NCI-H187 treated with DMSO at 0.1 percent for 48 hours (cell line): Measurements from ENCODE around the gene TRIM43.
"Not testable (repeated sequence)": the region's sequence is repeated elsewhere in the genome, so short reads cannot be mapped to it uniquely, and the experiment has no call there.

Experiments used
- DNase-seq: peaks from one replicate; lab custom pipeline; 2025; lab: John Stamatoyannopoulos, UW

TRIM43 gene

GRCh38 chr2:95591701-95592100, at the start of gene TRIM43:
TSS of gene TRIM43 (plus strand) at chr2:95592001. CDS start at chr2:95594024, 2,023 bp downstream.
- DNase-seq = not testable (repeated sequence)

GRCh38 chr2:95551055-95551568, 40.7 kb upstream of the TRIM43 start:
- no peak for DNase-seq

DNA sequence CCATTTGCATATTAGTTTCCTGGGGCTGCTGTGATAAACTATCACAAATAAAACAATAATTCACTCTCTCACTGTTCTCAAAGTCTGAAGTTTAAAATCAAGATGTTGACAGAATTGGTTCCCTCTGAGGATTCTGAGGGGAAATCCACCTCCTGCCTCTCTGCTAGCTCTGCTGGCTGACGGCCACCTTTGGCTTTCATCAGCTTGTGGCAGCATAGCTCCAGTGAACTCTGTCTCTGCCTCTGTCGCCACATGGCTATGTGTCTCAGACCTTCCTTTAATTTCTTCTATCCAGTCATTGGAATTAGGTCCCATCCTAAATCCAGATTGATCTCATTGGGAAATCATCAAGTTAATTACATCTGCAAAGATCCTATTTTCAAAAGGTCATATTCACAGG, 38.9 kb upstream of the TRIM43 start:
- no peak for DNase-seq

- DNase-seq = no peak
Measured at GRCh38 chr2:95569170-95569569, 22.6 kb upstream of the TRIM43 start.

DNA sequence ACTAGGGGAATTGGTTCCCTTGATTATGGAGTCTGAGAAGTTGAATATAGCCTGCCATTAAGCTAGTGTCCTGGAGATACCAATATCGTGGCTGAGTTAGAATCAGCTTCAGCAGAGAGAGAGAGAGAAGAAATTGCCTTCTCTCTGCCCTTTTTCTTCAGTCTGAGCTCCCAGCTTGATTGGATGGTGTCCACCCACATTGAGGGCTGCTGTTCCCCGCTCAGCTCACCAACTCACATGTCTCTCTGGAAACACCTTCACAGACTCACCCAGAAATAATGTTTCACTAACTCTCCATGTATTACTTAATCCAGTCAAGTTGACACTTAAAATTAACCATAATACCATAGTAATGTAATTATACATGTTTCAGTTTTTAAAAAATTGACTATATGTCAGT, 17.9 kb upstream of the TRIM43 start:
- no peak for DNase-seq

DNA sequence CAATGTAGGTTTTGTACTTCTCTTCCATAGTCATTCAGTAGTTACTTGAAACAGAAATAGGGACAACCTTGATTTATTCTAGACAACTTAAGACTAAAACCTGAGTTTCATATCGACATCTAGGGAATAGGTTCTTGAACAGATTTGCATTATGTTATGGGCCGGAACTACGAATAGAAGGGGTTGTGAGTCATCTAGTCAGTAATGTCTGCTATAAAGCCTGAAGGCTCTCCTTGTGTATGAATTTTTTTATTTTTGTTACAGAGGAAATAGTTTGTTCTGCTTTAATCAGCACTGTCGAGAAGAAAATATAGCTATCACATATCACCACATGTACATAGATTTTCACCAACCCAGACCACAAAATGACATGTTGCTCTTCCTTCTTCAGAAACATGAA, 17.3 kb upstream of the TRIM43 start:
- DNase-seq = no peak

GRCh38 chr2:95575857-95576256, 15.9 kb upstream of the TRIM43 start:
- DNase-seq = no peak

- no peak for DNase-seq
Measured at GRCh38 chr2:95578539-95578938, 13.3 kb upstream of the TRIM43 start.

- DNase-seq = not testable (repeated sequence)
Measured at GRCh38 chr2:95583545-95583944, 8.3 kb upstream of the TRIM43 start.

- DNase-seq = not testable (repeated sequence)
Measured at GRCh38 chr2:95584321-95584720, 7.5 kb upstream of the TRIM43 start.

GRCh38 chr2:95589777-95590536, 1.8 kb upstream of the TRIM43 start:
- DNase-seq = not testable (repeated sequence)

- not testable (repeated sequence) for DNase-seq
Measured at GRCh38 chr2:95592973-95593372, 1.2 kb downstream of the TRIM43 start.

GRCh38 chr2:95595012-95595411, 3.2 kb downstream of the TRIM43 start:
- not testable (repeated sequence) for DNase-seq

DNA sequence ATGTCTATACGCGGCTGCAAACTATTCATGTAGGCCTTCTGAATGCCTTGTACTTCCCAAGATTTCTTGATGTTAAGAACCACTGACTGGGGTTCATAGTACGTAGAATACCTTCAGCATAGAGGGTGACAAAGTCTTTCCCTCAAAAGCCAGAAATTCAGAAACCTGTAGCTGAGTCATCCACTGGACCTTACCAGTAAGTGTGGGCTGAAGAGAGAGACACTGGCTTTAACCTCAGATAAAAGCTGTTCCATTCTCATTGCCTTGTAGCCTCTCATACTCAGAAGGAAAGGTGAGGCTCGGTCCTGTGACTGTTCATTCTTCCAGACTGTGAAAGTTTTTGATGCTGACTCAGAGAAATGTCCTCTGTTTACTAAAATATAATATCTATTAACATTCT, 9.5 kb downstream of the TRIM43 start:
- not testable (repeated sequence) for DNase-seq

- DNase-seq = not testable (repeated sequence)
Measured at GRCh38 chr2:95602146-95602545, 10.3 kb downstream of the TRIM43 start.

GRCh38 chr2:95608356-95608755, 16.6 kb downstream of the TRIM43 start:
- DNase-seq = not testable (repeated sequence)

DNA sequence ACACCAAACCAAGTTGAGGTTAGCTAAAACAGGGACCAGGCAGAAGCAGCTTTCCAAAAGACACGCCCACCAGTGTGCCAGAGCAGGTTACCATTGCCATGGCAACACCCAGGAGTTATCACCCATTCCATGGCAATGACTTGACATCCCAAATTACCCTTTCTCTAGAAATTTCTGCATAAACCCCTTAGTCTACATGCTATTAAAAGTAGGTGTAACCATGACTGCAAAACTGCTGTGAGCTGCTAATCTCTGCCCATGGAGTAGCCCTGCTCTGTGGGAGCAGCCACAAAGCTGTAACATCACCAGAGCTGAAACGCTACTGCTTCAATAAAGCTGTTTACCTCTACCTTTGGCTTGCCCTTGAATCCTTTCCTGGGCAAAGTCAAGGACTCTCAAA, 18.0 kb downstream of the TRIM43 start:
- not testable (repeated sequence) for DNase-seq

DNA sequence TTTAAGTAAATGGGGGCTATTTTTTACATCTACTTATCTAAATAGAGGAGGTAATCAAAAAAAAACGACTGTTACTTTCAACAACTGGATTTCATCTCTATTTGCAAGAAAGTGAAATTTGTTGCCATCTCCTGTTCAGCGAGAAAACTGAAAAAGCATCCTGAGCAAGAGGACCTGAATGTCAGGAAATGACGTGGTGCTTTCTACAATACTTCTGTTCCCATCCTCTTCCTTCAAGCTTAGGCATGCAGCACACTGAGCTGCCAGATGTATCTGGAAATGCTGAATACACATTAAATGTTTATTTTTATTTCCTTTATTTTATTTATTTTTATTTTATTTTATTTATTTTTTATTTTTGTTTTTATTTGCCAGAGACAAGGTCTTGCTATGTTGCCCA, 21.2 kb downstream of the TRIM43 start:
- not testable (repeated sequence) for DNase-seq

DNA sequence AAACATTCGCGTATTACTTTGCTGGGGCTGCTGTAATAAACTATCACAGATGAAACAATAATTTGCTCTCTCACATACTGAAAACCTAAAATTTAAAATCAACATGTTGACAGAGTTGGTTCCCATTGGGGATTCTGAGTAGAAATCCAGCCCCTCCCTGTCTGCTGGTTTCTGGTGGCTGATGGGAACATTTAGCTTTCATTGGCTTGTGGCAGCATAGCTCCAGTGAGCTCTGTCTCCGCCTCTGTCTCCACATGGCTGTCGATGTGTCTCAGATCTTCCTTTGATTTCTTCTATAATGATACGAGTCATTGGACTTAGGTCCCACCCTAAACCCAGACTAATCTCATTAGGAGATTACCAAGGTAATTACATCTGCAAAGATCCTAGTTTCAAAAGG, 30.9 kb downstream of the TRIM43 start:
- DNase-seq = not testable (repeated sequence)

DNA sequence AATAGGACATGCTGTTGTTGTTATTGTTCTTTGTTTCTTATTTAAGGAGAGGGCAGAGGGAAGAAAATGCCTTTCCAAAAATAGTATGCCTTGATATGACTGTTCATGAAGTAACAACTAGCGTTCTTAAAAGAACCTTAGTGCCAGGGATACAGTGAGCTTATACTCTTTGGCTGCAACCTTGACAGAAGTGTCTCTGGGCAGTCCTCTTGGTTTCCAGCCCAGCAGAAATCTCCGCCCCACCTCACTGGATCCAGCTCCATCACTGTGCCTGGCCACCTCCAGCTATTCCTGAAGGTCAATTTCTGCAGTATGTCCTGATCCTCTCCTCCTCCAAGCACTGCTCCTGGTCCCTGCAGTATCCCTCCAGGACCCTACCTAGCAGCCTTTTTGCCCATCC, 39.2 kb downstream of the TRIM43 start:
- DNase-seq = not testable (repeated sequence)

- DNase-seq = not testable (repeated sequence)
Measured at GRCh38 chr2:95633626-95634259, 41.9 kb downstream of the TRIM43 start.

DNA sequence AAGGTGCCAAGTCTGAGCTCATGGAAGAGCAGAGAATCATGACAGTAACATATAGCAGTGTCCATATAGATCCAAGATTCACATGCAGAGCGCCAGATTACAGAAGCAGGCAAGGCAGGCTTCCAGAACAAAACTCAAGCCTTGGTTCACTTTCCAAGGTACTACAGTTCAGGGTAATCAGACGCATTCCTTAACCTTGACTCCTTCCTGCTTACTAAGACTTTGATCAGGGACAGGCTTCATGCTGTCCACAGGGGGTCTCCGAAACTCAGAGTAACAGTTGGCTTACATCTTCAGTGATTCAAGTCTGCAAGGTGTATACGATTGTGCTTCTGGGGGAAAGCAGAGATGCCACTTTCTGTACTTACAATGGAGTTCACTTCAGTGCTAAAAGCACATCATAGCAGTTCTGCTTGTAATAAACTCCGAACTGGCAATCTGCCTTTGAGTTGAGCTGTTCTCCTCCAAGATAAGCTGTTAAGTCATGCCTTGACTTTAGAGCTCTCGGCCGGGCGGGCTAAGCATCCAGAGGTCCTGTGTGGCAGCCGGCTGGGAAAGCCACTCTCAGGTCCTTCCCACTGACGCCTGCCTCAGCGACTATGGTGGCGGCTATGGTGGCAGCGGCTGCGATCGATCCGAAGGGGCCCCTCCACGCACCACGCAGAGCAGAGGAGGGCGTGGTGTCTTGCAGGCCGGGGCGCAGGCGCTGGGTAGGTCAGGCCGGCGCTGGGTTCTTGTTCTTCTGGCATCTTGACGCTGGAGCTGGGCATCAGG, 48.9 kb downstream of the TRIM43 start:
- DNase-seq = not testable (repeated sequence)

- not testable (repeated sequence) for DNase-seq
Measured at GRCh38 chr2:95641289-95641575, 49.4 kb downstream of the TRIM43 start.
